Renal pelvis (tissue), 12 donors: Measurements from ENCODE around the gene UBLCP1. TPM values are rescaled to one million over a fixed set of nuclear protein-coding genes. Genes with fewer than 3 reads are reported as not detected.
"Not testable (repeated sequence)": the region's sequence is repeated elsewhere in the genome, so short reads cannot be mapped to it uniquely, and the experiment has no call there.

Source experiments
- DNase-seq: peaks from one replicate; pipeline ENCODE4 v3.0.0-alpha.2; 2013
- long read RNA-seq, 16 experiments: transcript quantifications; one replicate each; lab custom pipeline, GENCODE V29; 2026
- polyA plus RNA-seq, 3 donors: library from polyadenylated mRNA; unstranded; fragments of 120-200 nt; gene quantifications; one replicate each; pipeline ENCODE4 v1.2.1, GENCODE V29; 2013; ENCODE audit not compliant: insufficient read length in 3 of 3

The UBLCP1 gene
- polyA plus RNA-seq, result 10 to 100 TPM; 34.6 to 40.5 (median 39.9) TPM
- long read RNA-seq, donor 1, transcript UBLCP1-201 (11 exons, 2,392 nt), result major isoform, 6 of 26 reads
- long read RNA-seq, donor 1, partial matches to known transcripts, result 20 of 26 reads
- long read RNA-seq, donor 1, other reads (novel, unspliced or antisense), result 0 of 26 reads
- long read RNA-seq, donor 2, transcript UBLCP1-201 (11 exons, 2,392 nt), result major isoform, 8 of 23 reads
- long read RNA-seq, donor 2, partial matches to known transcripts, result 15 of 23 reads
- long read RNA-seq, donor 2, other reads (novel, unspliced or antisense), result 0 of 23 reads
- long read RNA-seq, donor 3, transcript UBLCP1-201 (11 exons, 2,392 nt), result major isoform, 10 of 24 reads
- long read RNA-seq, donor 3, partial matches to known transcripts, result 13 of 24 reads
- long read RNA-seq, donor 3, other reads (novel, unspliced or antisense), result 0 of 24 reads
- long read RNA-seq, donor 4, transcript UBLCP1-201 (11 exons, 2,392 nt), result major isoform, 12 of 32 reads
- long read RNA-seq, donor 4, partial matches to known transcripts, result 20 of 32 reads
- long read RNA-seq, donor 4, other reads (novel, unspliced or antisense), result 0 of 32 reads
- long read RNA-seq, donor 5, transcript UBLCP1-201 (11 exons, 2,392 nt), result major isoform, 5 of 5 reads
- long read RNA-seq, donor 5, partial matches to known transcripts, result 0 of 5 reads
- long read RNA-seq, donor 5, other reads (novel, unspliced or antisense), result 0 of 5 reads
- long read RNA-seq, donor 6, transcript UBLCP1-201 (11 exons, 2,392 nt), result major isoform, 9 of 38 reads
- long read RNA-seq, donor 6, partial matches to known transcripts, result 29 of 38 reads
- long read RNA-seq, donor 6, other reads (novel, unspliced or antisense), result 0 of 38 reads
- long read RNA-seq, donor 7, transcript UBLCP1-201 (11 exons, 2,392 nt), result major isoform, 24 of 35 reads
- long read RNA-seq, donor 7, partial matches to known transcripts, result 11 of 35 reads
- long read RNA-seq, donor 7, other reads (novel, unspliced or antisense), result 0 of 35 reads
- long read RNA-seq, donor 8, transcript UBLCP1-201 (11 exons, 2,392 nt), result major isoform, 9 of 18 reads
- long read RNA-seq, donor 8, partial matches to known transcripts, result 9 of 18 reads
- long read RNA-seq, donor 8, other reads (novel, unspliced or antisense), result 0 of 18 reads
- long read RNA-seq, donor 9, transcript UBLCP1-201 (11 exons, 2,392 nt), result major isoform, 11 of 47 reads
- long read RNA-seq, donor 9, partial matches to known transcripts, result 36 of 47 reads
- long read RNA-seq, donor 9, other reads (novel, unspliced or antisense), result 0 of 47 reads
- long read RNA-seq, donor 10, transcript UBLCP1-201 (11 exons, 2,392 nt), result major isoform, 15 of 43 reads
- long read RNA-seq, donor 10, partial matches to known transcripts, result 27 of 43 reads
- long read RNA-seq, donor 10, other reads (novel, unspliced or antisense), result 0 of 43 reads
- long read RNA-seq, donor 11, transcript UBLCP1-201 (11 exons, 2,392 nt), result major isoform, 7 of 14 reads
- long read RNA-seq, donor 11, partial matches to known transcripts, result 6 of 14 reads
- long read RNA-seq, donor 11, other reads (novel, unspliced or antisense), result 0 of 14 reads
- long read RNA-seq, donor 12, transcript UBLCP1-201 (11 exons, 2,392 nt), result major isoform, 14 of 66 reads
- long read RNA-seq, donor 12, partial matches to known transcripts, result 52 of 66 reads
- long read RNA-seq, donor 12, other reads (novel, unspliced or antisense), result 0 of 66 reads
- long read RNA-seq, donor 13, transcript UBLCP1-201 (11 exons, 2,392 nt), result major isoform, 9 of 18 reads
- long read RNA-seq, donor 13, partial matches to known transcripts, result 9 of 18 reads
- long read RNA-seq, donor 13, other reads (novel, unspliced or antisense), result 0 of 18 reads
- long read RNA-seq, donor 14, transcript UBLCP1-201 (11 exons, 2,392 nt), result major isoform, 13 of 55 reads
- long read RNA-seq, donor 14, partial matches to known transcripts, result 42 of 55 reads
- long read RNA-seq, donor 14, other reads (novel, unspliced or antisense), result 0 of 55 reads
- long read RNA-seq, donor 15, transcript UBLCP1-201 (11 exons, 2,392 nt), result major isoform, 8 of 30 reads
- long read RNA-seq, donor 15, partial matches to known transcripts, result 21 of 30 reads
- long read RNA-seq, donor 15, other reads (novel, unspliced or antisense), result 0 of 30 reads
- long read RNA-seq, donor 16, transcript UBLCP1-201 (11 exons, 2,392 nt), result major isoform, 9 of 31 reads
- long read RNA-seq, donor 16, partial matches to known transcripts, result 21 of 31 reads
- long read RNA-seq, donor 16, other reads (novel, unspliced or antisense), result 0 of 31 reads

GRCh38 chr5:159262859-159263568, at the start of gene UBLCP1:
Gene UBLCP1 (plus strand): TSS chr5:159263290. CDS start chr5:159268916, 5,626 bp downstream.
- DNase-seq, result peak; percentile 87

GRCh38 chr5:159214486-159215271, 48.4 kb upstream of the UBLCP1 start:
- DNase-seq, result no peak

- no peak for DNase-seq
Measured at GRCh38 chr5:159215886-159216285, 47.2 kb upstream of the UBLCP1 start.

DNA sequence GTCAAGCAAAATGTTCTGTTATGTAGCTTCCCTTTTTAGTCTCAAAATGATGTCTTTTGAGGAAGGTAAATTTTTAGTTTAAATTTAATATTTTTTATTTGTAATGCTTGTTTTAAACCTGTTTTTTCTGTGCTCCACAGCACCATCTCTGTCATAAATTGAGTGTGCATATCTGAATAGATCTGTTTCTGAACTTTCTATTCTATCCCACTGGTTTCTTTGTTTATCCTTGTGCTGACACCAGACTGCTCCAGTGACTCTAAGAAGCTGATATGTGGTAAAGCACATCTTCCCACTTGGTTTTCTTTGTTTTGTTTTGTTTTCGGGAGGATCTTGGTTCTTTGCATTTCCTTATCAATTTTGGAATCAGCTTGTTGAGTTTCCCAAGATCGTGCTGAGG, 46.6 kb upstream of the UBLCP1 start:
- DNase-seq, result no peak

- no peak for DNase-seq
Measured at GRCh38 chr5:159217236-159217635, 45.9 kb upstream of the UBLCP1 start.

DNA sequence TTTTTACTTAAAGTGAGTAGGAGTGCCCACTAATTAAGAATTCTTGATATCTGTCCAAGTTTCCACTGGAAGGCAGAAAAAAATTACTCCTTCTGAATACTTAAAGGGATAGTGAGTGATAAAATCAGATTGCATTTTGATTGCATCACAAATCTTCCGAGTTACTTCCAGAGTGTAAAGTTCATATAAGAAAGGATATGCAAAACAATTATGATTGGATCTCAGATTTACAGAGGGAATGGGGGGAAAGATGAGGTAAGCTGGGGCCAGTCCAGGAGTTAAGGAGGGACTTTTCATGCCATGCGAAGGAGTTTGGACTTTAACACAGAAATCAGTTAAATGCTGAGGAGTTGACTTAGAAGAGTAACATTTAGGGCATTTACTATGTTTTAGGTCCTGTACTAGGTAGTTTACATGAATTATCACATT, 44.5 kb upstream of the UBLCP1 start:
- DNase-seq, result no peak

DNA sequence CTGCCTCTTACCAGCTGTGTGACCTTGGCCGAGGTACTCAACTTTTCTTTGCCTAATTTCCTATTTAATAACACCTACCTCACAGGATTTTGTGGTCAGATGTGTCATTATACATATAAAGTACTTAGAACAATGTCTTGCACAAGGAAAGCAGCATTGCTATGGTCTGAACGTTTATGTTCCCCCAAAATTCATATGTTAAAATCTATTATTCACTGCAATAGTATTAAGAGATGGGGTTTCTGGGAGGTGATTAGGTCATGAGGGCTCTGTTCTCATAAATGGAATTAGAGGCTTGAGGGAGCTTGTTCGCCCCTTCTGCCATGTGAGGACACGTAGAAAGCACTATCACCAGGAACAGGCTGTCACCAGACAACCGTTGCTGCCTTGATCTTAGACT, 42.9 kb upstream of the UBLCP1 start:
- DNase-seq, result no peak

GRCh38 chr5:159223469-159223868, 39.6 kb upstream of the UBLCP1 start:
- no peak for DNase-seq

DNA sequence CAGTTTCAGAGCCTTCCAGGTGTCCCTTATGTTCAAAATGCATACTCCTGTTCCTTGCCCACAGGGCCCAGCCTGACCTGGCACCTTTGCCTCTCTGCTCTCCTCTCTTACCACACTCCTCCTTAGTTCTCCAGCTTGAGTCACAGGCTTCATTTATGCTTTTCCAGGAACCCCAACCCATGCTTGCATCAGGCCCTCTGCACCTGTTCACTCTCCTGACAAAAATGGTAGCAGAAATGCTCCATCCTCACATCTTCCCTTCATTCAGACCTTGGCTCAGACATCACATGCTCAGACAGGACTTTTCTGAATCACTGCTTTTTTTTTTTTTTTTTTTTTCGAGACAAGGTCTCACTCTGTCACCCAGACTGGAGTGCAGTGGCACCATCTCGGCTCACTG, 38.6 kb upstream of the UBLCP1 start:
- no peak for DNase-seq

- DNase-seq, result no peak
Measured at GRCh38 chr5:159226451-159226850, 36.6 kb upstream of the UBLCP1 start.

DNA sequence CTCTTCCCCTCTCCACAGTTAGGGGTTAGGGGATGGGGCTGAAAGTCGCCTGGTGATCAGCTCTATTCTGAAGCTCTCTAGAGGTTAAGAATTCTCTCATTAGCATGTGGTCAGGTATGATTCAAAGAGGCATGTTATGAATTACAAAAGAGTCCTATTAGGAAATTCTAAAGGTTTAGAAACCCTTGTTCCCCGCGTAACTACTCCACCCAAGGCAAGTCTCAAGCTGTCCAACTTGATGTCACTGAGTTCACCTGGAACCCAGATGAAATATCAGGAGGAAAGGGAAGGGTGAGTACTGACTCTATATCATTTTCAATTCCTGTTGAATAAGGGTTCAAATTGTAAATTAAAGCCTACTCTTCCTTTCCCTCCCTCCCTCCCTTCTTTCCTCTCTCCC, 35.6 kb upstream of the UBLCP1 start:
- no peak for DNase-seq

DNA sequence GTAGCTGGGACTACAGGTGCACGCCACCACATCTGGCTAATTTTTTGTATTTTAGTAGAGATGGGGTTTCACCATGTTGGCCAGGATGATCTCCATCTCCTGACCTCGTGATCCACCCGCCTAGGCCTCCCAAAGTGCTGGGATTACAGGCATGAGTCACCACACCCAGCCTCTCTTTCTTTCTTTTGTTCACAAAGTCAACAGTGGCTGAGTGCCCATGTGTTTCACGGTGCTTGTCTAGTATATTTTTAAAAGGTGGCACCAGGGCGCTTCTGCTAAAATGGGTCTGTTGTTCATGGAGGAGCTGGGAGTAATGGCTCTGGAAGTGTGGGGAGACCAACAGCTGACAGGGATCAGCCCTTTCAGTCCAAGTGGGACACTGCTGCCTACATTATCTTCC, 35.0 kb upstream of the UBLCP1 start:
- not testable (repeated sequence) for DNase-seq

DNA sequence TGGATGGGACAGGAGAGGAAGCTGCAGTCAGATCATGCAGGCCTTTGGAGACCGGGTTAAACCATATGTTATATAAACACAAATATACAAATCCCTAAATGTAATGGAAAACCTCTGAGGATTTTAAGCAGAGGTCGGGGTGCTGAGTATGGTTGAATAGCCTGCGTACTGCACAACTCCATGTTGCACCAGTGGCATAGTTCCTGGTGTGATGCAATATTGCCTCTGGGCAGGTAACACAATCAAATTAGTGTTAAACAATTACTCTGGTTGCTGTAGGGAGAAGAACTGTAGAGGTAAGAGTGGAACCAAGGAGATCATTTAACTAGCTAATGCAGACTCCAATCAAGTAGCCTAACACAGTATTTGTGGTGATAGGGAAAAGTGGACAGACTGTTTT, 32.4 kb upstream of the UBLCP1 start:
- no peak for DNase-seq

DNA sequence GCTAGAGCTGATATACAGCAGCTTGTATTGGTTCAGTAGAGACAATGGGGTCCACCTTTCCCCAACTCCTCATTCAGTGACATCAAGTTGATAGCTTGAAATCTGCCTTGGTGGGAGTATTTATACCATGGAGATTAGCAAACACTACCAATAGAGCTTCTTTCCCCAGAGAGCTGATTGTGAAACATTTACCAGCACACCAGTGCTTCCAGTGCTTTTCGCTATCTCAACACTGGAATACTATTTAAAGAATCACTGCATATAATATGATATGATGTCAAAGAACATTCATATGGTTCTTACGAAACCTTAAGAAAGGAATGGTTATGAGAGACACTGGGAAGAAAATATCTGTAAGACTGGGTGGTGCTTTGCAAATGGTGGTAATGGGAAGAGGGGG, 31.9 kb upstream of the UBLCP1 start:
- no peak for DNase-seq

GRCh38 chr5:159235871-159236520, 27.1 kb upstream of the UBLCP1 start:
- DNase-seq, result peak; percentile 43

- DNase-seq, result no peak
Measured at GRCh38 chr5:159240301-159240870, 22.7 kb upstream of the UBLCP1 start.

DNA sequence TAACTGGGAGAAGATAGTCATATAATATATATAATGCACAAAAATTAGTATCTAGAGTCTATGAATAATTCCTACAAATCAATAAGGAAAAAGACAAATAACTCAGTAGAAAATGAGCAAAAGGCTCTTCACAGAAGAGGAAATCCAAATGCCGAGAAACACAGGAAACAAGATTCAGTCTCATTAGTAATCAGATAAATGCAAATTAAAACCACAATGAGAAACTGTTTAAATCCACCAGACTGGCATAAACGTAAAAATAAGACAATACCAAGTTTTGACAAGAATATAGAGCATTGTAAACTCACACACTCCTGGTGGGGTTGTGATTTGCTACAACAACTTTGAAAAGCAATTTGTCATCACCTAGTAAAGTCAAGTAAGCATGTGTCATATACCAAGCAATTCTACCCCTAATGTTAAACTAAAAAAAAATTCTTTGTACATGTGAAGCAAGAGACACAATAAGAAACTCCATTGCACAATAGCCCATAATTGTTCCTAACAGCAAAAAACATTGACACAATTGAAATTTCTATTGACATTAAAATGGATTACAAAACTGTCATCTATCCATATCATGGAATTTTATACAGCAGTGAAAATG, 21.0 kb upstream of the UBLCP1 start:
- DNase-seq, result no peak
